ENCODE data around the gene CREM. TPM values are rescaled to one million over a fixed set of nuclear protein-coding genes. Genes with fewer than 3 reads are reported as not detected.

CREM gene
- total RNA-seq, 2 experiments from 2014 or later: 121 to 131 TPM

- peaks cover 30% of the 10 kb centered on the region for H3K4me1 Mint-ChIP-seq (ENCODE audit: low read depth)
- CTCF ChIA-PET: no interaction called here
These were observed 13.5 kb downstream of the CREM start for GRCh38 chr10:35140126-35140525.

GRCh38 chr10:35140727-35141126, 14.1 kb downstream of the CREM start:
- intact Hi-C loops (cut with micrococcal nuclease): no loop called here
- Mint-ChIP-seq H3K27me3 (no peaks in the 10 kb centered on the region), H3K36me3 (ENCODE audit: low read depth) (peaks cover 18% of the 10 kb centered on the region), H3K27ac (no peak overlapping the region), H3K4me3 (no peak overlapping the region), H3K9me3 (no peaks in the 10 kb centered on the region), H3K4me1 (ENCODE audit: low read depth) (peaks cover 28% of the 10 kb centered on the region)
- DNase-seq: no peak
- CTCF ChIA-PET: no interaction called here
- no peak for ATAC-seq
- POLR2A ChIA-PET: no interaction called here
- no peak for TF ChIP-seq CTCF (IDR thresholded peaks at IDR 0.05)

More at GRCh38 chr10:35140126-35140525, 13.5 kb downstream of the CREM start:
- H3K4me3 Mint-ChIP-seq: no peak overlapping the region
- DNase-seq: no peak
- no peak overlapping the region for H3K27ac Mint-ChIP-seq
- TF ChIP-seq CTCF (IDR thresholded peaks at IDR 0.05): no peak
- ATAC-seq: no peak
- intact Hi-C loops (cut with micrococcal nuclease): no loop called here
- no peaks in the 10 kb centered on the region for H3K27me3 Mint-ChIP-seq
- H3K36me3 Mint-ChIP-seq (ENCODE audit: low read depth): peaks cover 15% of the 10 kb centered on the region
- H3K9me3 Mint-ChIP-seq: no peaks in the 10 kb centered on the region
- POLR2A ChIA-PET: no interaction called here

- H3K9me3 Mint-ChIP-seq: no peaks in the 10 kb centered on the region
- no peaks in the 10 kb centered on the region for H3K27me3 Mint-ChIP-seq
- H3K36me3 Mint-ChIP-seq (ENCODE audit: low read depth): peaks cover 37% of the 10 kb centered on the region
- ATAC-seq (no peak), DNase-seq (no peak)
- CTCF ChIA-PET: interaction anchor here (1.1 to 2.7 kb wide), 6 partner anchors 18 to 68 kb away, joined by 3 to 32 read pairs (median 7); partner anchors contain the start of gene CREM
- H3K4me1 Mint-ChIP-seq (ENCODE audit: low read depth): peaks cover 63% of the 10 kb centered on the region
- TF ChIP-seq CTCF (IDR thresholded peaks at IDR 0.05): no peak
- H3K27ac Mint-ChIP-seq: peak overlapping the region; percentile 88
- POLR2A ChIA-PET: interaction anchor here (2.3 to 3.9 kb wide), 3 partner anchors 18 to 45 kb away, joined by 11 to 34 read pairs (median 30); partner anchors contain the start of gene CREM
- peak overlapping the region; percentile 53 for H3K4me3 Mint-ChIP-seq
- intact Hi-C loops (cut with micrococcal nuclease): no loop called here
These were observed 23.7 kb downstream of the CREM start for GRCh38 chr10:35150308-35150707.

GRCh38 chr10:35152992-35153391, 26.3 kb downstream of the CREM start:
- Mint-ChIP-seq H3K9me3 (no peaks in the 10 kb centered on the region), H3K27me3 (no peaks in the 10 kb centered on the region), H3K4me3 (no peak overlapping the region), H3K4me1 (ENCODE audit: low read depth) (peaks cover 48% of the 10 kb centered on the region), H3K27ac (no peak overlapping the region), H3K36me3 (ENCODE audit: low read depth) (peaks cover 35% of the 10 kb centered on the region)
- DNase-seq: no peak
- ChIA-PET CTCF (interaction anchor here (0.6 to 1.8 kb wide), 8 partner anchors 14 to 1545 kb away, joined by 3 to 9 read pairs (median 4); no protein-coding TSS in a partner anchor), POLR2A (interaction anchor here (0.6 to 2.1 kb wide), 4 partner anchors 25 to 286 kb away, joined by 4 to 7 read pairs (median 5); no protein-coding TSS in a partner anchor)
- TF ChIP-seq CTCF (IDR thresholded peaks at IDR 0.05): no peak
- intact Hi-C loops (cut with micrococcal nuclease): no loop called here
- no peak for ATAC-seq

GRCh38 chr10:35153716-35154115, 27.1 kb downstream of the CREM start:
- intact Hi-C loops (cut with micrococcal nuclease): no loop called here
- no peak for DNase-seq
- TF ChIP-seq CTCF (IDR thresholded peaks at IDR 0.05): no peak
- Mint-ChIP-seq H3K4me3 (no peak overlapping the region), H3K27me3 (no peaks in the 10 kb centered on the region), H3K27ac (no peak overlapping the region), H3K4me1 (ENCODE audit: low read depth) (peaks cover 41% of the 10 kb centered on the region), H3K9me3 (no peaks in the 10 kb centered on the region), H3K36me3 (ENCODE audit: low read depth) (peaks cover 37% of the 10 kb centered on the region)
- ChIA-PET POLR2A (interaction anchor here (0.6 to 1.9 kb wide), 3 partner anchors 11 to 285 kb away, joined by 4 read pairs; no protein-coding TSS in a partner anchor), CTCF (interaction anchor here (0.6 to 1.8 kb wide), 9 partner anchors 12 to 1544 kb away, joined by 3 to 9 read pairs (median 3); no protein-coding TSS in a partner anchor)
- no peak for ATAC-seq
